Activated CD4-positive, alpha-beta T cell treated with anti-CD3 and anti-CD28 coated beads, Interleukin-2, amount 10 ng/mL, durations not matched to agents 7 days and 5 days (primary cell): ENCODE data around the gene GRIK5. TPM values are rescaled to one million over a fixed set of nuclear protein-coding genes. Genes with fewer than 3 reads are reported as not detected.

Source experiments
- CTCF ChIA-PET: fragments of 350-600 bp; sonication (Branson Sonifier 250); formaldehyde crosslinking; loops from one replicate; lab custom pipeline; 2021; ENCODE audit warnings: antibody characterized with exemption; lab: Charles Lee
- POLR2A ChIA-PET: fragments of 350-600 bp; sonication (Branson Sonifier 250); formaldehyde crosslinking; loops from one replicate; lab custom pipeline; 2021; ENCODE audit warnings: antibody characterized with exemption; lab: Charles Lee
- DNase-seq: peaks from one replicate; pipeline ENCODE4 v3.0.0-alpha.2; 2020
- H3K27ac Mint-ChIP-seq: one replicate; pipeline ENCODE4 v1.8.0; 2021; ENCODE audit warnings: mild to moderate bottlenecking, moderate library complexity, mixed read lengths
- H3K27me3 Mint-ChIP-seq: one replicate; pipeline ENCODE4 v1.8.0; 2021; ENCODE audit warnings: mixed read lengths
- H3K36me3 Mint-ChIP-seq: one replicate; pipeline ENCODE4 v1.8.0; 2021; ENCODE audit warnings: low read depth, mixed read lengths
- H3K4me1 Mint-ChIP-seq: one replicate; pipeline ENCODE4 v1.8.0; 2021; ENCODE audit warnings: mixed read lengths
- H3K4me3 Mint-ChIP-seq: one replicate; pipeline ENCODE4 v1.8.0; 2021; ENCODE audit warnings: mild to moderate bottlenecking, moderate library complexity, mixed read lengths
- H3K9me3 Mint-ChIP-seq: one replicate; pipeline ENCODE4 v1.8.0; 2021; ENCODE audit warnings: mixed read lengths
- total RNA-seq, 2 experiments: library from RNA; stranded (reverse); gene quantifications; one replicate each; pipeline ENCODE4 v1.2.3, GENCODE V29; 2021

GRIK5 gene
- total RNA-seq, 2 experiments from 2014 or later = 0.65 to 0.79 TPM

GRCh38 chr19:42092350-42092749, 22.3 kb upstream of the GRIK5 start:
- Mint-ChIP-seq H3K27me3 (no peaks in the 10 kb centered on the region), H3K27ac (peak overlapping the region; percentile 84), H3K4me1 (peaks cover 43% of the 10 kb centered on the region), H3K36me3 (peaks cover 17% of the 10 kb centered on the region), H3K4me3 (no peak overlapping the region), H3K9me3 (no peaks in the 10 kb centered on the region)
- ChIA-PET POLR2A (no interaction called here), CTCF (no interaction called here)
- peak; percentile 72 for DNase-seq

GRCh38 chr19:42091742-42092141, 21.7 kb upstream of the GRIK5 start:
- H3K27ac Mint-ChIP-seq = no peak overlapping the region

GRCh38 chr19:42091300-42091699, 21.3 kb upstream of the GRIK5 start:
- Mint-ChIP-seq H3K27me3 (no peaks in the 10 kb centered on the region), H3K36me3 (peaks cover 13% of the 10 kb centered on the region), H3K4me3 (peak overlapping the region; percentile 8), H3K9me3 (no peaks in the 10 kb centered on the region), H3K4me1 (peaks cover 43% of the 10 kb centered on the region), H3K27ac (peak overlapping the region; percentile 87)
- ChIA-PET POLR2A (no interaction called here), CTCF (no interaction called here)
- DNase-seq = no peak

More at GRCh38 chr19:42091742-42092141, 21.7 kb upstream of the GRIK5 start:
- peaks cover 16% of the 10 kb centered on the region for H3K36me3 Mint-ChIP-seq
- DNase-seq = no peak
- H3K4me3 Mint-ChIP-seq = no peak overlapping the region
- ChIA-PET CTCF (no interaction called here), POLR2A (no interaction called here)
- H3K4me1 Mint-ChIP-seq = peaks cover 43% of the 10 kb centered on the region
- H3K27me3 Mint-ChIP-seq = no peaks in the 10 kb centered on the region
- H3K9me3 Mint-ChIP-seq = no peaks in the 10 kb centered on the region

GRCh38 chr19:42090672-42091071, 20.7 kb upstream of the GRIK5 start:
- peaks cover 43% of the 10 kb centered on the region for H3K4me1 Mint-ChIP-seq
- H3K4me3 Mint-ChIP-seq = peak overlapping the region; percentile 8
- H3K27me3 Mint-ChIP-seq = no peaks in the 10 kb centered on the region
- no peaks in the 10 kb centered on the region for H3K9me3 Mint-ChIP-seq
- CTCF ChIA-PET = interaction anchor here (0.7 kb wide), 1 partner anchor 9 kb away, joined by 5 read pairs; no protein-coding TSS in a partner anchor
- peak; percentile 41 for DNase-seq
- peak overlapping the region; percentile 87 for H3K27ac Mint-ChIP-seq
- peaks cover 13% of the 10 kb centered on the region for H3K36me3 Mint-ChIP-seq
- POLR2A ChIA-PET = no interaction called here

- no peaks in the 10 kb centered on the region for H3K9me3 Mint-ChIP-seq
- no peak for DNase-seq
- H3K4me1 Mint-ChIP-seq = peaks cover 43% of the 10 kb centered on the region
- CTCF ChIA-PET = no interaction called here
- H3K4me3 Mint-ChIP-seq = no peak overlapping the region
- peaks cover 11% of the 10 kb centered on the region for H3K36me3 Mint-ChIP-seq
- peak overlapping the region; percentile 87 for H3K27ac Mint-ChIP-seq
- no peaks in the 10 kb centered on the region for H3K27me3 Mint-ChIP-seq
- POLR2A ChIA-PET = no interaction called here
These were observed 19.8 kb upstream of the GRIK5 start for GRCh38 chr19:42089772-42090171.

- Mint-ChIP-seq H3K36me3 (peaks cover 6% of the 10 kb centered on the region), H3K27me3 (no peaks in the 10 kb centered on the region), H3K4me3 (peak overlapping the region; percentile 41), H3K9me3 (no peaks in the 10 kb centered on the region), H3K27ac (no peak overlapping the region), H3K4me1 (peaks cover 43% of the 10 kb centered on the region)
- POLR2A ChIA-PET = no interaction called here
- DNase-seq = no peak
- CTCF ChIA-PET = no interaction called here
These were observed 19.3 kb upstream of the GRIK5 start for GRCh38 chr19:42089191-42089750.

- Mint-ChIP-seq H3K9me3 (no peaks in the 10 kb centered on the region), H3K27me3 (no peaks in the 10 kb centered on the region), H3K27ac (peak overlapping the region; percentile 25), H3K4me1 (peaks cover 43% of the 10 kb centered on the region), H3K4me3 (peak overlapping the region; percentile 41), H3K36me3 (peaks cover 5% of the 10 kb centered on the region)
- CTCF ChIA-PET = no interaction called here
- POLR2A ChIA-PET = no interaction called here
- no peak for DNase-seq
These were observed 18.6 kb upstream of the GRIK5 start for GRCh38 chr19:42088471-42089190.

- Mint-ChIP-seq H3K4me3 (no peak overlapping the region), H3K9me3 (no peaks in the 10 kb centered on the region), H3K27me3 (no peaks in the 10 kb centered on the region), H3K36me3 (peaks cover 5% of the 10 kb centered on the region), H3K4me1 (peaks cover 37% of the 10 kb centered on the region), H3K27ac (no peak overlapping the region)
- no peak for DNase-seq
- ChIA-PET CTCF (interaction anchor here (1.5 kb wide), 1 partner anchor 22 kb away, joined by 3 read pairs; no protein-coding TSS in a partner anchor), POLR2A (no interaction called here)
These were observed 17.0 kb upstream of the GRIK5 start for GRCh38 chr19:42086770-42087550.

GRCh38 chr19:42086188-42086736, 16.3 kb upstream of the GRIK5 start:
- H3K36me3 Mint-ChIP-seq = peaks cover 12% of the 10 kb centered on the region
- no peaks in the 10 kb centered on the region for H3K27me3 Mint-ChIP-seq
- DNase-seq = no peak
- H3K4me1 Mint-ChIP-seq = peaks cover 35% of the 10 kb centered on the region
- no peaks in the 10 kb centered on the region for H3K9me3 Mint-ChIP-seq
- POLR2A ChIA-PET = no interaction called here
- CTCF ChIA-PET = interaction anchor here (1.5 kb wide), 1 partner anchor 22 kb away, joined by 3 read pairs; no protein-coding TSS in a partner anchor
- no peak overlapping the region for H3K4me3 Mint-ChIP-seq
- peak overlapping the region; percentile 14 for H3K27ac Mint-ChIP-seq

- H3K9me3 Mint-ChIP-seq = no peaks in the 10 kb centered on the region
- POLR2A ChIA-PET = no interaction called here
These were observed 13.5 kb upstream of the GRIK5 start for GRCh38 chr19:42083537-42083936.

GRCh38 chr19:42081584-42082203, 11.7 kb upstream of the GRIK5 start:
- Mint-ChIP-seq H3K4me1 (peaks cover 27% of the 10 kb centered on the region), H3K36me3 (peaks cover 22% of the 10 kb centered on the region), H3K27me3 (no peaks in the 10 kb centered on the region), H3K4me3 (no peak overlapping the region), H3K27ac (peak overlapping the region; percentile 28), H3K9me3 (no peaks in the 10 kb centered on the region)
- ChIA-PET POLR2A (no interaction called here), CTCF (interaction anchor here (0.5 to 1.2 kb wide), 3 partner anchors 18 to 409 kb away, joined by 3 read pairs; no protein-coding TSS in a partner anchor)
- peak; percentile 41 for DNase-seq

More at GRCh38 chr19:42083537-42083936, 13.5 kb upstream of the GRIK5 start:
- Mint-ChIP-seq H3K4me1 (peaks cover 12% of the 10 kb centered on the region), H3K27ac (no peak overlapping the region), H3K4me3 (no peak overlapping the region), H3K27me3 (no peaks in the 10 kb centered on the region), H3K36me3 (peaks cover 22% of the 10 kb centered on the region)
- CTCF ChIA-PET = no interaction called here
- no peak for DNase-seq

- Mint-ChIP-seq H3K36me3 (peaks cover 23% of the 10 kb centered on the region), H3K27me3 (no peaks in the 10 kb centered on the region), H3K9me3 (no peaks in the 10 kb centered on the region), H3K27ac (no peak overlapping the region), H3K4me3 (no peak overlapping the region), H3K4me1 (peaks cover 31% of the 10 kb centered on the region)
- no peak for DNase-seq
- ChIA-PET POLR2A (no interaction called here), CTCF (interaction anchor here (1.0 kb wide), 1 partner anchor 41 kb away, joined by 3 read pairs; no protein-coding TSS in a partner anchor)
These were observed 10.9 kb upstream of the GRIK5 start for GRCh38 chr19:42080764-42081375.
